ES-I3 (cell line): ENCODE measurements around the gene SEMA4C.
"Not testable (repeated sequence)": the region's sequence is repeated elsewhere in the genome, so short reads cannot be mapped to it uniquely, and the experiment has no call there.

Experiments
- H3K36me3 ChIP-seq: 2 replicates; pipeline ENCODE4 v1.6.1; 2013; ENCODE audit warnings: mild to moderate bottlenecking, low read length, control low read depth, moderate library complexity; ENCODE audit not compliant: insufficient read depth
- H3K4me1 ChIP-seq: 2 replicates; pipeline ENCODE4 v1.6.1; 2013; ENCODE audit warnings: mild to moderate bottlenecking, control low read depth, low read length; ENCODE audit not compliant: insufficient read depth
- H3K9ac ChIP-seq: 2 replicates; pipeline ENCODE4 v1.6.1; 2013; ENCODE audit warnings: low read depth, mild to moderate bottlenecking, low read length, moderate library complexity
- H3K9me3 ChIP-seq: 2 replicates; pipeline ENCODE4 v1.6.1; 2013; ENCODE audit warnings: mild to moderate bottlenecking, low read length, moderate library complexity; ENCODE audit not compliant: control insufficient read depth, insufficient read depth

The SEMA4C gene

GRCh38 chr2:96890726-96891385 is 21.0 kb upstream of the SEMA4C start:
- Histone ChIP-seq H3K36me3 (no peaks in the 10 kb centered on the region; the same call in 1 of the 2 replicates), H3K4me1 (peaks cover 39% of the 10 kb centered on the region)

GRCh38 chr2:96890252-96890651 is 20.4 kb upstream of the SEMA4C start:
- Histone ChIP-seq H3K9me3 (no peaks in the 10 kb centered on the region; the same call in 1 of the 2 replicates), H3K9ac (no peak overlapping the region), H3K4me1 (peaks cover 33% of the 10 kb centered on the region), H3K36me3 (no peaks in the 10 kb centered on the region; the same call in 1 of the 2 replicates)

More at GRCh38 chr2:96890726-96891385, 21.0 kb upstream of the SEMA4C start:
- no peak overlapping the region for H3K9ac ChIP-seq
- H3K9me3 ChIP-seq: no peaks in the 10 kb centered on the region; the same call in 1 of the 2 replicates

- not testable (repeated sequence) for H3K9me3 ChIP-seq, H3K9ac ChIP-seq, H3K36me3 ChIP-seq
- peaks cover 28% of the 10 kb centered on the region for H3K4me1 ChIP-seq
Observed at GRCh38 chr2:96889502-96889901, 19.6 kb upstream of the SEMA4C start.

- Histone ChIP-seq H3K9me3 (no peaks in the 10 kb centered on the region; the same call in 1 of the 2 replicates), H3K9ac (no peak overlapping the region), H3K36me3 (no peaks in the 10 kb centered on the region; the same call in 1 of the 2 replicates), H3K4me1 (peaks cover 28% of the 10 kb centered on the region)
Observed at GRCh38 chr2:96888072-96889011, 18.5 kb upstream of the SEMA4C start.

GRCh38 chr2:96887493-96888012 is 17.7 kb upstream of the SEMA4C start:
- no peak overlapping the region for H3K9ac ChIP-seq
- no peaks in the 10 kb centered on the region; the same call in 1 of the 2 replicates for H3K36me3 ChIP-seq
- H3K4me1 ChIP-seq: peaks cover 35% of the 10 kb centered on the region
- no peaks in the 10 kb centered on the region; the same call in 1 of the 2 replicates for H3K9me3 ChIP-seq

- H3K9ac ChIP-seq: no peak overlapping the region
- H3K9me3 ChIP-seq: no peaks in the 10 kb centered on the region
- H3K4me1 ChIP-seq: peaks cover 37% of the 10 kb centered on the region
- H3K36me3 ChIP-seq: no peaks in the 10 kb centered on the region
Observed at GRCh38 chr2:96885432-96886347, 15.8 kb upstream of the SEMA4C start.

GRCh38 chr2:96884299-96885094 is 14.6 kb upstream of the SEMA4C start:
- no peaks in the 10 kb centered on the region for H3K36me3 ChIP-seq
- no peak overlapping the region for H3K9ac ChIP-seq
- peaks cover 34% of the 10 kb centered on the region for H3K4me1 ChIP-seq
- no peaks in the 10 kb centered on the region for H3K9me3 ChIP-seq

GRCh38 chr2:96883306-96883705 is 13.4 kb upstream of the SEMA4C start:
- H3K9me3 ChIP-seq: no peaks in the 10 kb centered on the region
- H3K4me1 ChIP-seq: peaks cover 34% of the 10 kb centered on the region
- H3K36me3 ChIP-seq: no peaks in the 10 kb centered on the region
- no peak overlapping the region for H3K9ac ChIP-seq

GRCh38 chr2:96882906-96883305 is 13.0 kb upstream of the SEMA4C start:
- Histone ChIP-seq H3K9ac (no peak overlapping the region), H3K9me3 (no peaks in the 10 kb centered on the region), H3K4me1 (peaks cover 30% of the 10 kb centered on the region), H3K36me3 (no peaks in the 10 kb centered on the region)

- H3K9me3 ChIP-seq: no peaks in the 10 kb centered on the region
- H3K36me3 ChIP-seq: no peaks in the 10 kb centered on the region
- peaks cover 23% of the 10 kb centered on the region for H3K4me1 ChIP-seq
- no peak overlapping the region for H3K9ac ChIP-seq
Observed at GRCh38 chr2:96882230-96882629, 12.3 kb upstream of the SEMA4C start.

- Histone ChIP-seq H3K9ac (no peak overlapping the region), H3K4me1 (peaks cover 21% of the 10 kb centered on the region), H3K36me3 (no peaks in the 10 kb centered on the region), H3K9me3 (no peaks in the 10 kb centered on the region)
Observed at GRCh38 chr2:96881349-96882195, 11.7 kb upstream of the SEMA4C start.

- H3K9me3 ChIP-seq: no peaks in the 10 kb centered on the region
- peaks cover 27% of the 10 kb centered on the region for H3K4me1 ChIP-seq
- H3K9ac ChIP-seq: no peak overlapping the region
- no peaks in the 10 kb centered on the region for H3K36me3 ChIP-seq
Observed at GRCh38 chr2:96880891-96881273, 11.0 kb upstream of the SEMA4C start.
